GM19193 (cell line): Measurements from ENCODE around the gene SNX9.

Source experiments
- POLR2A ChIP-seq: IDR thresholded peaks from 4 replicates; pipeline ENCODE4 v1.6.1; 2011; ENCODE audit not compliant: insufficient read depth, insufficient read length; ENCODE audit errors: extremely low read depth

SNX9 gene

DNA sequence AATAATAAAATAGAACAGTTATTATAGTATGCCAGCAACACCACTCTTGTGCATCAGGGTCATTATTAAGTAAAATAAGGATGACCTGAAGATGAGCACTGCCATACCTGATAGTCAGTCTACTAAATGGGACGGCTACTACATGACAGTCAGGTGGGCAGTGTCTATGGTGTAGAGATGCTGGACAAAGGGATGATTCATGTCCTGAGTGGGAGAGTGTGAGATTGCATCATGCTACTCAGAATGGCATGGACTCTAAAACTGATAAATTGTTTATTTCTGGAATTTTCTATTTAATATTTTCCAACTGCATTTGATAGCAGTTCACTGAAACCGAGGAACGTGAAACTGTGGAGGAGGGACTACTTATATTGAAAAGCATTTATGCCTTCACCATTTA lies 38.8 kb downstream of the SNX9 start:
- no peak for TF ChIP-seq POLR2A

DNA sequence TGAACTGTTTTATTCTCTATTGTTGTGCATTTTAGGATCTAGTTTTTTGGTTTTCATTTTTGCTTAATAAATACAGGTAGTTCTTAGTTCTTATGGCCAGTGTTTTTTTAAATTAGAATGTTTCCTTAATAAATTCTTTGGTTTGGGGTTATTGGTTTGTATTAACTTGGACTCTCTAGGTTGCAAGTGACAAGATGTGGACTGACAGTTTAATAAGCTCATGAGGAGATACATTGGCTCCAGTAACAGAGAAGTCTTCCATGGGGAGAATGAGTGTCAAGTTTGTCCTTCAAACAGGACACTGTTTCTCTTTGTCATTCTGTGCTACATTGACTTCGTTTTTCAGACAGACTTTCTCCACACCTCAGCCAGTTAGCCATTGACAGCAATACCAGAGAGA lies 39.7 kb downstream of the SNX9 start:
- no peak for TF ChIP-seq POLR2A

DNA sequence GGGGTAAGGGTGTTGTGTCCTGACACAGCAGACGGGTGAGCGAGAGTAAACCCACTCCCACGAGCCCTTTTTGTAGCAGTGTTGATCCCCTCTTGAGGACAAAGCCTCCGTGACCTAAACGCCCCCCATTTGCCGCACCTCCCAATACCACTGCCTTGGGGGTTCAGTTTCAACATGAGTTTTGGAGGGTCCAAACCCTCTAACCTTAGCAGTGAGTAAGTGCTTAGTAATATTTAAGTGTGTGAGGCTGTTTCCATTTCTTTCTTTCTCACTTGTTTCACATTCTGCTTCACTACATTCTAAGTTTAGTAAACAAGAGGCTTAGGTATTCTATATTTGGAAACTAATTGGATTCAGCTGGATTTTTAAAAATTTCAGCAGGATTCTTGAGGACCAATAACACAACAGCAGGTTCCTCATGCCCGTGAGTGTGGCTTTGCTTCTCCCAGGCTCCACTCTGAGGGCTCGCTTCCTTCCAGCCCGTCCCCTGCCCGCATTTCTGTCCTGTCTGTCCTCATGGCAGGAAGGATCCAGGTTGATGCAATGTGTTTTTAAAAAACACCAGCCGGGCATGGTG lies 41.2 kb downstream of the SNX9 start:
- TF ChIP-seq POLR2A: no peak

- no peak for TF ChIP-seq POLR2A
These were observed 42.2 kb downstream of the SNX9 start for GRCh38 chr6:157865249-157865648.

DNA sequence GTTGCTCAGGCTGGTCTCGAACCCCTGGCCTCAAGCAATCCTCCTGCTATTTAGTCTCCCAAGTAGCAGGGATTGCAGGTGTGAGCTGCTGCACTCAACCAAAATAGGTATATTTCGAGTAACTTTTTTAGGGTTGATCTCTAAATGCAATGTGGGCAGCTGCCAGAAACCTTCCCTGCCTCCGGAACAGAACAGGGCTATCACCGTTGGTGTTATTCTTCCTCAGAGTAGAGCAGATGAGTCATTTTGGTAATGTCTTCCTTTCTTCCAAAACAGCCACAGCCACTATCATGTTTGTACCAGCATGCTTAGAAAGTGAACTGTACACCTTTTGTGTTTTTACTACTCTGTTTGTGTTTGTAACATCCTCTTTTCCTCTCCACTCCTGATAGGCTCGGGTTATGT lies 44.1 kb downstream of the SNX9 start:
- no peak for TF ChIP-seq POLR2A

- no peak for TF ChIP-seq POLR2A
These were observed 44.9 kb downstream of the SNX9 start for GRCh38 chr6:157867981-157868380.

- TF ChIP-seq POLR2A: no peak
These were observed 45.8 kb downstream of the SNX9 start for GRCh38 chr6:157868835-157869234.

DNA sequence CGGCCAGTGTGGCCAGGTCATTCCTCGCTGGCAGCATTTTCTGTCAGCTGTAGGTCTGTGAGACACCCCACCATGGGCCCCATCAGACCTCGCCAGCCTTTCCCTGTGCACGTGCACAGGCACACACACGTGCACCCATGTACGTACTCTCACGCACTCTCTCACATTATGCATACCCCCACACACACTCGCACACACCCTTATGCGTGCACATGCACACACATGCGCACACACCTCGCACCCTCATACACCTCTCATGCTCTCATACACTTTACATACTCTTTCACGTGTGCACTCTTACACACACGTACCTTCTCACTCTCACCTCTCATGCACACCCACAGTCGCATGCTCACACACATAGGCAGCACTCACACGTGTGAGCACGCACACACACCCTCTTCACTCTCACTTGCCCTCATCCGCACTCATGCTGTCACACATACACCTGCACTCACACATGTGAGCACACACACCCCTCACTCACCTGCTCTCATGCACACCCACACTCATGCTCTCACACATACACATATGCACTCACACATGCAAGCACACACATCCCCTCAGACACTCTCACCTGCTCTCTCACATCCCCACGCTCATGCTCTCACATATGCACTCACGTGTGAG lies 46.7 kb downstream of the SNX9 start:
- TF ChIP-seq POLR2A: no peak

GRCh38 chr6:157873735-157874344 lies 50.8 kb downstream of the SNX9 start:
- no peak for TF ChIP-seq POLR2A

DNA sequence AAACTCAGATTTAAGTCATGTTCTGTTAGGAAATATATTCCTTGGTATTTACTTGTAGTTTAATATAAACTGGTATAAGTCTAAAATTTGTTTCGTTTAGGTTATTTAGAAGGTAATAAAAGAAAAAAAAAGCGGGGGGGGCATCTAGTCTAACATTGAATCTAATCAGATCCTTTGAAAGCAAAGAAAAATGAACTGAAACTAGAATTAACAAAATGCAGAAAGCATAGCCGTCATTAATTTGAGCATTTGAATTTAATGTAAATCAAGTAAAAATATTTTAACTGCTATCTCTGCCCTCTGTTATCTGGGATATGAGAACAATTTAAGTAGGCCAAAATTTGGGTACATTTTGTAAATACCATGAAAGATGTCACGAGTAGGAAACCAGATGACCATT lies 54.1 kb downstream of the SNX9 start:
- TF ChIP-seq POLR2A: no peak

- TF ChIP-seq POLR2A: no peak
These were observed 54.8 kb downstream of the SNX9 start for GRCh38 chr6:157877573-157878438.

DNA sequence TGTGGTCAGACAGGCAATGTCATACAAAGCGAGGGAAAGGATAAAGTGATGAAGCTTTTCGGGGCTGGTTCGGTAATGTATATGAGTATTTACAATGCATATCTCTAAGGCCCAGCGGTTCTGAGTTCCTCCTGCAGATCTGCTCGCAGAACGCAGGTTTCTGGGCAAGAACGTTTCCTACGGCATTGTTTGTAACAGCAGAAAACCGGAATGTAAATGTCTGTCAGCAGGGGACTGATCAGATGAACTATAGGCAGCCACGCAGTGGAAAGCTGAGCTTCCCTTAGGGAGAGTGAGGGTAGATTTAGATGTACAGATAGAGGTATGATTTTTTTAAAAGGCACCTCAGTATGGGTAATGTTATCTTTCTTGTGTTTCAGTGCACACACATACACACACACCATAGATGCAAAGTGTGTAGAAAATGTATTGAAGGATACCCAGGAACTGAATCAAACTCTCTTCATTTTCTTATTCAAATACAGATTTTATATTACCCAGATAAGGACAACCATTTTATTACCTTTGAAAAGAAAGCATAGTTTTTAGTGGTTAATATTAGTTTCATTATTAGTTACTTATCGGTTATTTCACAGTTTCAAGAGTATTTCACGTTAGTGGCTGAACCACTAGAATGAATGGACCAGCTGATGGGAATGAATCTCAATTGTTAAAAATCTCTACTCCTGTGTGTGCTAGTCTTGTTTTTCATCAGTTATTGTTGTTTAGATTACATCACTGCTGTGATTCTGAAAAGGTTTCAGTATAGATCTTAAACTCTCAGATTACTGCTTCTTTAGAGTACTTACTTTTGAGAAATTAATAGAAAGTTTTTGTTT lies 56.2 kb downstream of the SNX9 start:
- no peak for TF ChIP-seq POLR2A

DNA sequence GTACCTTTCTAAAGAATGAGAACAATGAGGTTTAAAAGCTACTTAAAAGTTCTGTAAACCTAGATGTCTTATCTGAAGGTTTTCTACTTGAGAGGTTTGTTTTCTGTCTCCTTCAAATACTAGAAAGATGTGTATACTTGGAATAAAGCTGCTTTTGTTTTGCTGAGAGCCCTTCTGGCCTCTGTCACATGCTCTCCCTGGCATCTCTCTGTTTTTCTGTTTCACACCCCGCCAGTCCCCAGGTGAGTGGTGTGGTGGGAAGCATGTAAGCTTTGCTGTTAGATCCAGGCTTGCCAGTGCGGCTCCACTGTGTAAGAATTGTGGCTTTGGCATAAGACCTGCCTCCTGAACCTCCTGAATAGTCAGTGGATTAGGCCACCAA lies 56.8 kb downstream of the SNX9 start:
- no peak for TF ChIP-seq POLR2A

- no peak for TF ChIP-seq POLR2A
These were observed 57.5 kb downstream of the SNX9 start for GRCh38 chr6:157880534-157880933.

GRCh38 chr6:157881342-157881741 lies 58.3 kb downstream of the SNX9 start:
- no peak for TF ChIP-seq POLR2A
